H1 (cell line): Measurements from ENCODE around the gene AKR1C1. TPM values are rescaled to one million over a fixed set of nuclear protein-coding genes. Genes with fewer than 3 reads are reported as not detected.
"Not testable (repeated sequence)": the region's sequence is repeated elsewhere in the genome, so short reads cannot be mapped to it uniquely, and the experiment has no call there.

Source experiments
- CTCF ChIA-PET: fragments of 300-600 bp; sonication (Branson Sonifier 250); formaldehyde crosslinking; loops from one replicate; lab custom pipeline; 2021; ENCODE audit not compliant: partially characterized antibody; lab: Charles Lee
- POLR2A ChIA-PET: fragments of 300-600 bp; sonication (Branson Sonifier 250); formaldehyde crosslinking; loops from one replicate; lab custom pipeline; 2021; ENCODE audit warnings: inconsistent platforms; ENCODE audit not compliant: partially characterized antibody; lab: Charles Lee
- DNase-seq, 2 experiments: peaks; one replicate each; pipeline versions ENCODE4 v3.0.0 to v3.0.0-alpha.2; 2010 to 2022; ENCODE audit warnings: low spot score in 2 of 2, low read depth in 1 of 2, mixed read lengths in 1 of 2
- FAIRE-seq: peaks from 2 replicates; lab custom pipeline; 2011; peaks lifted over from hg19 to GRCh38; lab: Jason Lieb, UNC
- H2AFZ ChIP-seq: 2 replicates; pipeline ENCODE4 v1.8.1; 2012; ENCODE audit warnings: low read length, inconsistent platforms
- H2AK5ac ChIP-seq: 2 replicates; pipeline ENCODE4 v1.6.1; 2013; ENCODE audit warnings: low read depth, low read length
- H2BK120ac ChIP-seq: replicated peaks from 2 replicates; pipeline ENCODE3; 2013; ENCODE audit warnings: low read depth, low read length, inconsistent platforms
- H2BK12ac ChIP-seq: 2 replicates; pipeline ENCODE4 v1.6.1; 2013; ENCODE audit warnings: low read depth, low read length
- H2BK15ac ChIP-seq: 2 replicates; pipeline ENCODE4 v1.6.1; 2013; ENCODE audit warnings: low read length
- H2BK20ac ChIP-seq: 2 replicates; pipeline ENCODE4 v1.6.1; 2013; ENCODE audit warnings: low read length
- H2BK5ac ChIP-seq: 2 replicates; pipeline ENCODE4 v1.6.1; 2013; ENCODE audit warnings: low read depth, low read length
- H3K14ac ChIP-seq: 2 replicates; pipeline ENCODE4 v1.6.1; 2013; ENCODE audit warnings: inconsistent platforms; ENCODE audit not compliant: insufficient read length
- H3K18ac ChIP-seq: 2 replicates; pipeline ENCODE4 v1.6.1; 2013; ENCODE audit warnings: low read length; ENCODE audit errors: extremely low read depth
- H3K23ac ChIP-seq: 2 replicates; pipeline ENCODE4 v1.6.1; 2013; ENCODE audit warnings: inconsistent platforms; ENCODE audit not compliant: insufficient read length
- H3K23me2 ChIP-seq: 2 replicates; pipeline ENCODE4 v1.6.1; 2013; ENCODE audit warnings: low read depth, low read length
- H3K27ac ChIP-seq: 2 replicates; pipeline ENCODE4 v1.6.1; 2011; ENCODE audit warnings: low read depth, low read length, inconsistent platforms
- H3K27me3 ChIP-seq, 4 experiments: replicated peaks in 1 of 4; 1 replicate in 1 of 4; 2 replicates in 3 of 4; pipeline versions ENCODE4 v1.6.1 to v1.8.1; 2011 to 2013; ENCODE audit warnings: low read length in 3 of 4, mild to moderate bottlenecking in 3 of 4, inconsistent platforms in 2 of 4, mixed read lengths in 2 of 4, moderate library complexity in 1 of 4; ENCODE audit not compliant: control insufficient read depth in 3 of 4, insufficient read depth in 3 of 4; ENCODE audit errors: extremely low read depth in 1 of 4
- H3K36me3 ChIP-seq, 4 experiments: 2 replicates each; pipeline versions ENCODE4 v1.6.1 to v1.8.1; 2011 to 2013; ENCODE audit warnings: mild to moderate bottlenecking in 4 of 4, low read length in 3 of 4, moderate library complexity in 2 of 4, control low read depth in 1 of 4, inconsistent platforms in 1 of 4; ENCODE audit not compliant: insufficient read depth in 4 of 4, control insufficient read depth in 2 of 4
- H3K4ac ChIP-seq: replicated peaks from 2 replicates; pipeline ENCODE3; 2013; ENCODE audit warnings: low read length, low read depth, mixed read lengths, inconsistent platforms; ENCODE audit not compliant: insufficient read length
- H3K4me1 ChIP-seq, 4 experiments: replicated peaks in 1 of 4; 1 replicate in 1 of 4; 2 replicates in 3 of 4; pipeline versions ENCODE4 v1.6.1 to v1.8.1; 2011 to 2013; ENCODE audit warnings: low read length in 3 of 4, inconsistent platforms in 2 of 4, mixed read lengths in 1 of 4; ENCODE audit not compliant: insufficient read depth in 4 of 4, control insufficient read depth in 3 of 4
- H3K4me2 ChIP-seq, 2 experiments: 2 replicates each; pipeline versions ENCODE4 v1.6.1 to v1.8.1; 2011 to 2013; ENCODE audit warnings: low read depth in 2 of 2, low read length in 2 of 2, control low read depth in 1 of 2, inconsistent platforms in 1 of 2, mild to moderate bottlenecking in 1 of 2; ENCODE audit not compliant: insufficient read depth in 1 of 2
- H3K4me3 ChIP-seq, 4 experiments: fragments of 200-600, 300-600 bp in 1 of 4; sonication (generic), shearing (Covaris generic), sonication (Bioruptor Twin) in 1 of 4; 2 replicates each; pipeline versions ENCODE4 v1.5.1 to v1.8.1; 2011 to 2016; ENCODE audit warnings: low read length in 4 of 4, low read depth in 3 of 4, control low read depth in 2 of 4, inconsistent platforms in 2 of 4, mild to moderate bottlenecking in 2 of 4, mixed read lengths in 1 of 4, moderate library complexity in 1 of 4; ENCODE audit not compliant: insufficient read depth in 2 of 4; ENCODE audit errors: extremely low read depth in 1 of 4
- H3K56ac ChIP-seq: replicated peaks from 2 replicates; pipeline ENCODE3; 2013; ENCODE audit warnings: low read depth, mild to moderate bottlenecking, mixed read lengths, low read length, inconsistent platforms; ENCODE audit not compliant: insufficient read length
- H3K79me1 ChIP-seq: 2 replicates; pipeline ENCODE4 v1.6.1; 2013; ENCODE audit warnings: low read depth, low read length, control low read depth
- H3K79me2 ChIP-seq, 2 experiments: 2 replicates each; pipeline versions ENCODE4 v1.6.1 to v1.8.1; 2012 to 2013; ENCODE audit warnings: low read length in 2 of 2, mild to moderate bottlenecking in 2 of 2, inconsistent platforms in 1 of 2; ENCODE audit not compliant: insufficient read depth in 2 of 2, control insufficient read depth in 1 of 2
- H3K9ac ChIP-seq, 4 experiments: replicated peaks in 1 of 4; 1 replicate in 1 of 4; 2 replicates in 3 of 4; pipeline versions ENCODE4 v1.6.1 to v1.8.1; 2011 to 2013; ENCODE audit warnings: low read depth in 3 of 4, low read length in 3 of 4, control low read depth in 2 of 4, mild to moderate bottlenecking in 2 of 4, moderate library complexity in 2 of 4, inconsistent platforms in 1 of 4; ENCODE audit errors: extremely low read depth in 1 of 4
- H3K9me3 ChIP-seq, 2 experiments: 2 replicates each; pipeline versions ENCODE4 v1.6.1 to v1.8.1; 2012 to 2013; ENCODE audit warnings: mild to moderate bottlenecking in 2 of 2, moderate library complexity in 2 of 2, control low read depth in 1 of 2, inconsistent platforms in 1 of 2, low read depth in 1 of 2, low read length in 1 of 2, mixed read lengths in 1 of 2; ENCODE audit not compliant: insufficient read depth in 2 of 2
- H4K20me1 ChIP-seq, 2 experiments: replicated peaks in 1 of 2; 2 replicates each; pipeline versions ENCODE3 to v1.8.1; 2011 to 2013; ENCODE audit warnings: inconsistent platforms in 2 of 2, low read length in 2 of 2, mild to moderate bottlenecking in 1 of 2; ENCODE audit not compliant: insufficient read depth in 2 of 2, control insufficient read depth in 1 of 2
- H4K5ac ChIP-seq: 2 replicates; pipeline ENCODE4 v1.6.1; 2013; ENCODE audit warnings: low read length, low read depth, mixed read lengths, inconsistent platforms; ENCODE audit not compliant: insufficient read length
- H4K8ac ChIP-seq: 2 replicates; pipeline ENCODE4 v1.8.0; 2013; ENCODE audit warnings: mild to moderate bottlenecking, moderate library complexity, low read length, inconsistent platforms; ENCODE audit not compliant: insufficient read depth; ENCODE audit errors: extremely low read depth
- H4K91ac ChIP-seq: replicated peaks from 2 replicates; pipeline ENCODE3; 2013; ENCODE audit warnings: low read length, mixed read lengths, inconsistent platforms; ENCODE audit not compliant: insufficient read length
- WGBS, 2 experiments: shearing (Covaris generic) in 1 of 2; methylation state at CpG; one replicate each; pipeline versions ENCODE4 v1.1.6 to v1.1.7; 2013 to 2015; ENCODE audit warnings: low lambda C conversion rate in 2 of 2, mixed read lengths in 2 of 2, inconsistent platforms in 1 of 2, low coverage in 1 of 2, missing lambda C conversion rate in 1 of 2; ENCODE audit not compliant: insufficient replicate concordance in 2 of 2, insufficient coverage in 1 of 2, insufficient read length in 1 of 2; ENCODE audit errors: extremely low coverage in 1 of 2, missing lambda C conversion rate in 1 of 2; 5-methylcytosine and 5-hydroxymethylcytosine counted together
- polyA plus RNA-seq, 7 experiments: library from polyadenylated mRNA; depleted of rRNA in 3 of 7; stranded (reverse) in 5 of 7; unstranded in 2 of 7; fragments of >200 nt in 5 of 7; fragments of 200-250 nt in 2 of 7; gene quantifications; 1 replicate in 5 of 7; 2 replicates in 1 of 7; 4 replicates in 1 of 7; pipeline versions ENCODE4 v1.2.1 to v1.2.3, GENCODE V29; 2011 to 2013; ENCODE audit warnings: missing spikeins in 2 of 7, mixed read lengths in 2 of 7
- total RNA-seq: library from RNA; stranded (reverse); fragmentation: NEBNext Ultra II Directional; extraction: Animal tissue kit (Norgen Biotek cat#: 25700); gene quantifications from 2 replicates; pipeline ENCODE4 v1.2.1, GENCODE V29; 2021

Gene AKR1C1
- total and polyA plus RNA-seq, 2 of the 8 experiments (the other 6 are each of a cell fraction or from before 2014, with no cell fraction given) = 1.4 to 2.1 TPM

GRCh38 chr10:5008857-5009548 is 45.8 kb downstream of the AKR1C1 start:
- H4K8ac ChIP-seq, H3K9ac ChIP-seq, H3K4me3 ChIP-seq, H3K79me1 ChIP-seq, H2BK5ac ChIP-seq, H3K4me2 ChIP-seq, FAIRE-seq, H2AK5ac ChIP-seq, H3K4me1 ChIP-seq, H4K20me1 ChIP-seq, H3K27ac ChIP-seq, H4K5ac ChIP-seq, CTCF ChIA-PET, H3K14ac ChIP-seq, POLR2A ChIA-PET, H2BK20ac ChIP-seq, H2BK15ac ChIP-seq, H3K27me3 ChIP-seq, H3K9me3 ChIP-seq, H3K18ac ChIP-seq, H3K23ac ChIP-seq, H3K23me2 ChIP-seq, H3K79me2 ChIP-seq, H2BK120ac ChIP-seq, H2AFZ ChIP-seq, DNase-seq, H3K36me3 ChIP-seq, H3K4ac ChIP-seq, H4K91ac ChIP-seq, H3K56ac ChIP-seq, H2BK12ac ChIP-seq: not testable (repeated sequence)
- WGBS, 2 experiments = 91% methylated on average over 4 of the region's 4 CpGs; no CpG with 5 or more reads in 1 of the 2 experiments

- H3K18ac ChIP-seq, H3K23ac ChIP-seq, H4K5ac ChIP-seq, H4K20me1 ChIP-seq, H3K4ac ChIP-seq, H2BK5ac ChIP-seq, H3K9ac ChIP-seq, H3K79me1 ChIP-seq, H3K14ac ChIP-seq, H2AFZ ChIP-seq, H2BK120ac ChIP-seq, H4K8ac ChIP-seq, H2BK20ac ChIP-seq, H4K91ac ChIP-seq, H3K4me3 ChIP-seq, H3K4me1 ChIP-seq, FAIRE-seq, H3K4me2 ChIP-seq, H3K27ac ChIP-seq, H2BK12ac ChIP-seq, H3K79me2 ChIP-seq, H2BK15ac ChIP-seq, POLR2A ChIA-PET, H3K9me3 ChIP-seq, DNase-seq, H3K23me2 ChIP-seq, H2AK5ac ChIP-seq, H3K27me3 ChIP-seq, H3K56ac ChIP-seq, H3K36me3 ChIP-seq: not testable (repeated sequence)
- CTCF ChIA-PET = interaction anchor here (0.7 to 1.2 kb wide), 3 partner anchors 10 to 159 kb away, joined by 3 to 4 read pairs (median 4); no protein-coding TSS in a partner anchor
- 58% methylated on average over 4 of the region's 7 CpGs; no CpG with 5 or more reads in 1 of the 2 experiments for WGBS, 2 experiments
Observed at GRCh38 chr10:5010043-5010442, 46.8 kb downstream of the AKR1C1 start.
